NOMO-1 treated with DMSO at 0.1 percent for 48 hours (cell line): ENCODE measurements around the gene SCGB1A1.
"Not testable (repeated sequence)": the region's sequence is repeated elsewhere in the genome, so short reads cannot be mapped to it uniquely, and the experiment has no call there.

Experiments used
- DNase-seq: peaks from one replicate; lab custom pipeline; 2025; ENCODE audit not compliant: unreplicated experiment; lab: John Stamatoyannopoulos, UW

SCGB1A1 gene

GRCh38 chr11:62449451-62449851 is 30.6 kb downstream of the SCGB1A1 start:
- DNase-seq, result no peak

- not testable (repeated sequence) for DNase-seq
These were observed 31.1 kb downstream of the SCGB1A1 start for GRCh38 chr11:62449912-62450311.

GRCh38 chr11:62450543-62451240 is 31.9 kb downstream of the SCGB1A1 start:
- no peak for DNase-seq

GRCh38 chr11:62451241-62451621 is 32.4 kb downstream of the SCGB1A1 start:
- no peak for DNase-seq

GRCh38 chr11:62452261-62452660 is 33.4 kb downstream of the SCGB1A1 start:
- no peak for DNase-seq

GRCh38 chr11:62452839-62453468 is 34.1 kb downstream of the SCGB1A1 start:
- DNase-seq, result no peak

GRCh38 chr11:62456630-62457029 is 37.8 kb downstream of the SCGB1A1 start:
- no peak for DNase-seq

GRCh38 chr11:62457478-62457877 is 38.6 kb downstream of the SCGB1A1 start:
- no peak for DNase-seq

GRCh38 chr11:62458212-62459002 is 39.6 kb downstream of the SCGB1A1 start:
- DNase-seq, result peak; percentile 64

GRCh38 chr11:62459080-62459479 is 40.2 kb downstream of the SCGB1A1 start:
- DNase-seq, result peak; percentile 19

- DNase-seq, result peak; percentile 82
These were observed 43.1 kb downstream of the SCGB1A1 start for GRCh38 chr11:62461740-62462507.

- DNase-seq, result no peak
These were observed 43.7 kb downstream of the SCGB1A1 start for GRCh38 chr11:62462508-62462892.

- peak; percentile 67 for DNase-seq
These were observed 44.3 kb downstream of the SCGB1A1 start for GRCh38 chr11:62463121-62463542.

- DNase-seq, result no peak
These were observed 45.8 kb downstream of the SCGB1A1 start for GRCh38 chr11:62464655-62465054.

- DNase-seq, result no peak
These were observed 47.6 kb downstream of the SCGB1A1 start for GRCh38 chr11:62466444-62466843.

GRCh38 chr11:62468577-62468976 is 49.7 kb downstream of the SCGB1A1 start:
- no peak for DNase-seq

- DNase-seq, result no peak
These were observed 52.8 kb downstream of the SCGB1A1 start for GRCh38 chr11:62471603-62472002.

GRCh38 chr11:62472063-62472884 is 53.4 kb downstream of the SCGB1A1 start:
- DNase-seq, result no peak
